ENCODE results near the gene VMP1. TPM values are rescaled to one million over a fixed set of nuclear protein-coding genes. Genes with fewer than 3 reads are reported as not detected.

VMP1 gene
- total RNA-seq, 1 experiment from 2014 or later: 277 TPM

- CTCF ChIA-PET: interaction anchor here (0.6 to 4.4 kb wide), 4 partner anchors 8 to 329 kb away, joined by 3 to 48 read pairs (median 4); no protein-coding TSS in a partner anchor
- BruUV-seq (replicated peaks): TSS peak; percentile 56
- TF ChIP-seq CTCF (conservative IDR thresholded peaks at IDR 0.05; ENCODE audit: low read depth, low read length): no peak
- TF ChIP-seq EZH2phosphoT487 (IDR thresholded peaks at IDR 0.05; ENCODE audit: borderline replicate concordance, low read length): no peak
- no peak for TF ChIP-seq EZH2 (IDR thresholded peaks at IDR 0.05; ENCODE audit: low read length, unreplicated experiment)
- POLR2A ChIA-PET (ENCODE audit: unreplicated experiment): interaction anchor here (0.6 to 1.0 kb wide), 5 partner anchors 8 to 63 kb away, joined by 3 to 21 read pairs (median 6); no protein-coding TSS in a partner anchor
- intact Hi-C loops (cut with micrococcal nuclease): loop anchor here (1.0 kb wide), 2 partner anchors 8 to 92 kb away; no protein-coding TSS in a partner anchor
- peaks cover 54% of the 10 kb centered on the region for H3K4me1 ChIP-seq (ENCODE audit: insufficient read depth, low read length)
- peaks cover 8% of the 10 kb centered on the region for H3K79me2 ChIP-seq (ENCODE audit: low read length)
- H3K27me3 ChIP-seq (ENCODE audit: low read length): no peaks in the 10 kb centered on the region
- peaks cover 5% of the 10 kb centered on the region for H3K36me3 ChIP-seq (ENCODE audit: low read depth, low read length)
- peak overlapping the region; percentile 79 for H3K4me2 ChIP-seq (ENCODE audit: low read length)
- H3K27ac ChIP-seq (ENCODE audit: low read length): peak overlapping the region; percentile 95
- peak overlapping the region; percentile 54 for H3K4me3 ChIP-seq (ENCODE audit: low read length)
- ATAC-seq: peak; percentile 44
- peaks cover 5% of the 10 kb centered on the region for H4K20me1 ChIP-seq (ENCODE audit: low read length)
- H3K9ac ChIP-seq (ENCODE audit: low read length): peak overlapping the region; percentile 98
- no peak overlapping the region for H2AFZ ChIP-seq (ENCODE audit: low read length)
- peak; percentile 99 for DNase-seq
- no peaks in the 10 kb centered on the region for H3K9me3 ChIP-seq (ENCODE audit: low read length)
- H3F3A ChIP-seq (ENCODE audit: low read length, unreplicated experiment): peaks cover 24% of the 10 kb centered on the region
- no peaks in the 10 kb centered on the region for H3K9me2 ChIP-seq (replicated peaks; ENCODE audit: low read length)
These were observed 138.3 kb downstream of the VMP1 start for GRCh38 chr17:59845595-59846393.

GRCh38 chr17:59846394-59847165, 139.1 kb downstream of the VMP1 start:
- no peaks in the 10 kb centered on the region for H3K36me3 ChIP-seq (ENCODE audit: low read depth, low read length)
- H3K27me3 ChIP-seq (ENCODE audit: low read length): no peaks in the 10 kb centered on the region
- H3K9me2 ChIP-seq (replicated peaks; ENCODE audit: low read length): no peaks in the 10 kb centered on the region
- peak overlapping the region; percentile 79 for H3K4me2 ChIP-seq (ENCODE audit: low read length)
- peak; percentile 32 for ATAC-seq
- TF ChIP-seq CTCF (conservative IDR thresholded peaks at IDR 0.05; ENCODE audit: low read depth, low read length) (no peak), EZH2 (IDR thresholded peaks at IDR 0.05; ENCODE audit: low read length, unreplicated experiment) (no peak), EZH2phosphoT487 (IDR thresholded peaks at IDR 0.05; ENCODE audit: borderline replicate concordance, low read length) (no peak)
- H4K20me1 ChIP-seq (ENCODE audit: low read length): no peaks in the 10 kb centered on the region
- intact Hi-C loops (cut with micrococcal nuclease): no loop called here
- H3K9ac ChIP-seq (ENCODE audit: low read length): peak overlapping the region; percentile 98
- ChIA-PET CTCF (interaction anchor here (4.4 kb wide), 1 partner anchor 13 kb away, joined by 48 read pairs; no protein-coding TSS in a partner anchor), POLR2A (ENCODE audit: unreplicated experiment) (interaction anchor here (0.5 to 0.6 kb wide), 3 partner anchors 9 to 61 kb away, joined by 5 to 10 read pairs (median 6); no protein-coding TSS in a partner anchor)
- peak overlapping the region; percentile 54; the same call in 1 of the 2 replicates for H3K4me3 ChIP-seq (ENCODE audit: low read length)
- peaks cover 19% of the 10 kb centered on the region for H3F3A ChIP-seq (ENCODE audit: low read length, unreplicated experiment)
- BruUV-seq (replicated peaks): no TSS peak
- peaks cover 50% of the 10 kb centered on the region for H3K4me1 ChIP-seq (ENCODE audit: insufficient read depth, low read length)
- DNase-seq: peak; percentile 99
- H3K9me3 ChIP-seq (ENCODE audit: low read length): no peaks in the 10 kb centered on the region
- no peak overlapping the region for H2AFZ ChIP-seq (ENCODE audit: low read length)
- peaks cover under 1% of the 10 kb centered on the region for H3K79me2 ChIP-seq (ENCODE audit: low read length)
- H3K27ac ChIP-seq (ENCODE audit: low read length): peak overlapping the region; percentile 95
